T-helper 9 cell (primary cell): ENCODE results near the gene TMEM247.
"Not testable (repeated sequence)": the region's sequence is repeated elsewhere in the genome, so short reads cannot be mapped to it uniquely, and the experiment has no call there.

Experiments
- DNase-seq: peaks from one replicate; pipeline ENCODE4 v3.0.0-alpha.2; 2020

Gene TMEM247

GRCh38 chr2:46518861-46519260, 39.5 kb downstream of the TMEM247 start:
- DNase-seq: no peak

- DNase-seq: no peak
Measured at GRCh38 chr2:46519265-46519664, 39.9 kb downstream of the TMEM247 start.

- no peak for DNase-seq
Measured at GRCh38 chr2:46520130-46520711, 40.9 kb downstream of the TMEM247 start.

- DNase-seq: no peak
Measured at GRCh38 chr2:46521215-46521683, 41.9 kb downstream of the TMEM247 start.

GRCh38 chr2:46522385-46522784, 43.0 kb downstream of the TMEM247 start:
- not testable (repeated sequence) for DNase-seq

GRCh38 chr2:46525522-46526155, 46.3 kb downstream of the TMEM247 start:
- no peak for DNase-seq

- DNase-seq: no peak
Measured at GRCh38 chr2:46528880-46529279, 49.5 kb downstream of the TMEM247 start.

DNA sequence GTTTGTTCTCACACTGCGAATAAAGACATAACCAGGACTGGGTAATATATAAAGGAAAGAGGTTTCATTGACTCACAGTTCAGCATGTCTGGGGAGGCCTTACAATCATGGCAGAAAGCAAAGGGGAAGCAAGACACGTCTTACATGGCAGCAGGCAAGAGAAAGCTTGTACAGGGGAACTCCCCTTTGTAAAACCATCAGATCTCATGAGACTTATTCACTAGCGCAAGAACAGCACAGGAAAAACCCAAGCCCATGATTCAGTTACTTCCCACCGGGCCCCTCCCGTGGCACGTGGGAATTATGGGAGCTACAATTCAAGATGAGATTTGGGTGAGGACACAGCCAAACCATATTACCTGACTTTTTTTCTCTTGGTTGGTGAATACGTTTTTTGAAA, 51.3 kb downstream of the TMEM247 start:
- DNase-seq: no peak

- no peak for DNase-seq
Measured at GRCh38 chr2:46531863-46532262, 52.5 kb downstream of the TMEM247 start.
